Activated CD4-positive, alpha-beta T cell treated with anti-CD3 and anti-CD28 coated beads for 36 hours (primary cell): ENCODE data around the gene CLCN5. TPM values are rescaled to one million over a fixed set of nuclear protein-coding genes. Genes with fewer than 3 reads are reported as not detected.
A peak's percentile ranks its signal among the peaks of the same experiment; 100 is the strongest.

Experiments
- ATAC-seq: fragments of 200-7000 bp; cut with Tn5 transposase; one replicate; pipeline ENCODE4 v1.10.0; 2021; ENCODE audit warnings: mild to moderate bottlenecking, moderate library complexity
- CTCF ChIA-PET: fragments of 350-600 bp; sonication (Branson Sonifier 250); formaldehyde crosslinking; loops from one replicate; lab custom pipeline; 2021; ENCODE audit warnings: antibody characterized with exemption; lab: Charles Lee
- POLR2A ChIA-PET: fragments of 350-600 bp; sonication (Branson Sonifier 250); formaldehyde crosslinking; loops from one replicate; lab custom pipeline; 2021; ENCODE audit warnings: antibody characterized with exemption, inconsistent platforms; lab: Charles Lee
- DNase-seq: peaks from one replicate; pipeline ENCODE4 v3.0.0-alpha.2; 2020
- H3K27ac Mint-ChIP-seq: one replicate; pipeline ENCODE4 v1.8.0; 2021; ENCODE audit warnings: mixed read lengths
- H3K27me3 Mint-ChIP-seq: one replicate; pipeline ENCODE4 v1.8.0; 2021; ENCODE audit warnings: mixed read lengths
- H3K36me3 Mint-ChIP-seq: one replicate; pipeline ENCODE4 v1.8.0; 2021; ENCODE audit warnings: low read depth, mixed read lengths
- H3K4me1 Mint-ChIP-seq: one replicate; pipeline ENCODE4 v1.8.0; 2021; ENCODE audit warnings: mixed read lengths
- H3K4me3 Mint-ChIP-seq: one replicate; pipeline ENCODE4 v1.8.0; 2021; ENCODE audit warnings: mild to moderate bottlenecking, moderate library complexity, mixed read lengths
- H3K9me3 Mint-ChIP-seq: one replicate; pipeline ENCODE4 v1.8.0; 2021; ENCODE audit warnings: low read depth, mixed read lengths
- intact Hi-C, 2 experiments: fragments of 100-400 bp; cut with DNase I in 1 of 2; cut with micrococcal nuclease in 1 of 2; formaldehyde crosslinking; loops; one replicate each; pipeline versions ENCODE4 v1.14.2 to v1.15.1; 2022 to 2024; cut with DNase I, micrococcal nuclease
- total RNA-seq, 2 experiments: library from RNA; stranded (reverse); gene quantifications; one replicate each; pipeline ENCODE4 v1.2.3, GENCODE V29; 2021

CLCN5 gene
- total RNA-seq = 1 to 10 TPM; 2.6 to 3.2 TPM

DNA sequence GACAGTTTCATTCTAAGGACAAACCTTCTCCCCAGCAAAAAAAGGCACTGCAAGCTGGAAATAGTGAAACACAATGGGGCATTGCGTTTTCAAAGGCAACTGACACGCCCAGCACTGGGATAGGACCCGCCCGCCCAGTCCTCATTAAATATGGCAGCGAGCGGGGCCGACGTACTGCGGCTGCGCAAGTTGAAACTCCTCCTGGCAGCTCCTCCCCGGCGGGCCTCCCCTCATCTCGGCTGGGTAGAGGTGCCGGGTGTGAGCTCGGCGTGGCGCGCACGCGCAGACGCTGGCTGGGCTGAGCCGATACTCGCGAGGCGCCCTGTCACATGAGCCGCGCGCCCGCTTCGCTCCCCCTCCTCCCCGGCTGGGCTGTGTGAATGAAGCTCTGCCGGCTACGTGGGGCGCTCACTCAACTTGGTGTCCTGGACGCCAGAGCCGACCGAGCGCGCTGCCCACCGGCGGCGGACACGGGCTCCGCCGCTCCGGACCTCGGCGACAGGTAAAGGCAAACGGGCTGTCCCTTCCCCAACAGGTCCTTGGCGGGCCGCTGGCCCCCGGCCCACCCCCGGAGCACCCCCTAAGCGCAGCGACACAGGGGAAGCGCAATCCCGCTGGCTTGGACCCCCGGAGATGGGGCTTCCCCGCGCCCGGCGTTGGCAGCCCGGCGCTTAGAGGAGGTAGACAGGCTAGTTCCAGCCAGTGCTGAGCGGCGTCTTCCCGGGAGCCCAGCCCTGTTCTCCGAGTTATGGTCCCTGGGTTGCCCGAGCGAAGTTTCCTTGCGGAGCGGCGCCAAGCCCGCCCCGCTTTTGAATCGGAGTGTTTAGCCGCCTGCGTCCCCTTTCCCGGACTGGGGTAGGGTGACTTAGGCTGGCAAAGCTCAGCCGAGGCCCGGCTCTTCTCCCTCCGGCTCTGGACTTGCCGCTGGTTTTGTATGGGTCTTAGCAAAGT is at the start of gene CLCN5:
Gene CLCN5 (plus strand): TSS at position 306 of the 951 bp plus-strand sequence. CDS start 2,703 bp downstream, outside the sequence.
- ChIA-PET POLR2A (no interaction called here), CTCF (interaction anchor here (0.8 to 2.0 kb wide), 4 partner anchors 14 to 161 kb away, joined by 3 to 7 read pairs (median 4); partner anchors contain the start of gene USP27X)
- H3K4me1 Mint-ChIP-seq = peaks cover 14% of the 10 kb centered on the region
- H3K27me3 Mint-ChIP-seq = no peaks in the 10 kb centered on the region
- intact Hi-C loops = loop anchor here (1.0 to 5.0 kb wide), 4 partner anchors 43 to 1575 kb away; partner anchors contain the start of genes CCNB3 (in 2 of the 2), USP27X (in 2 of the 2) and NUDT11 (in 1 of the 2)
- ATAC-seq = peak; percentile 96
- H3K27ac Mint-ChIP-seq = peak within 1 kb of the TSS; percentile 82
- H3K9me3 Mint-ChIP-seq = no peaks in the 10 kb centered on the region
- DNase-seq = peak; percentile 96
- H3K4me3 Mint-ChIP-seq = peak within 1 kb of the TSS; percentile 71
- peaks cover 4% of the 10 kb centered on the region for H3K36me3 Mint-ChIP-seq

DNA sequence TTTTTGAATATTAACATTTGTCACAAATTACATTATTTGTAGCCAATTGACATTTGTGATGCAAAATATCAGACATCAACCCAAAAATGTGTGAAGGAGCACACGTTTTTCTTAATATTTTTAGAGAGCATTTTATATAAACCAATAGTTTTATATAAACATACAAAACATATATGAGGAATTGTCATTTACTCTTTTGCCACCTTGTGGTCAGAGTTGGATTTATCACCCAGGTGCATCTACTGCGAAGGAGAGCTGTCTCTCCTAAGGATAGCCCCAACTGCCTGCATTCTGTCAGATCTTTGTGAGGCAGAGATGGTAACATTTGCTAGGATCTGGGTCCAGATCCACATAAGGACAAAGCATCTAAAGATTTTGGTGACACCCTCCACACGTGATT is 45.6 kb upstream of the CLCN5 start:
- no peaks in the 10 kb centered on the region for H3K27me3 Mint-ChIP-seq
- H3K4me3 Mint-ChIP-seq = no peak overlapping the region
- POLR2A ChIA-PET = no interaction called here
- H3K27ac Mint-ChIP-seq = no peak overlapping the region
- H3K4me1 Mint-ChIP-seq = peaks cover 23% of the 10 kb centered on the region
- H3K36me3 Mint-ChIP-seq = no peaks in the 10 kb centered on the region
- H3K9me3 Mint-ChIP-seq = no peaks in the 10 kb centered on the region
- DNase-seq = peak; percentile 34
- peak; percentile 17 for ATAC-seq
- CTCF ChIA-PET = interaction anchor here (0.7 to 1.4 kb wide), 3 partner anchors 36 to 763 kb away, joined by 3 to 5 read pairs (median 3); no protein-coding TSS in a partner anchor
- intact Hi-C loops = loop anchor here (1.0 to 5.0 kb wide), 3 partner anchors 36 to 599 kb away; no protein-coding TSS in a partner anchor

DNA sequence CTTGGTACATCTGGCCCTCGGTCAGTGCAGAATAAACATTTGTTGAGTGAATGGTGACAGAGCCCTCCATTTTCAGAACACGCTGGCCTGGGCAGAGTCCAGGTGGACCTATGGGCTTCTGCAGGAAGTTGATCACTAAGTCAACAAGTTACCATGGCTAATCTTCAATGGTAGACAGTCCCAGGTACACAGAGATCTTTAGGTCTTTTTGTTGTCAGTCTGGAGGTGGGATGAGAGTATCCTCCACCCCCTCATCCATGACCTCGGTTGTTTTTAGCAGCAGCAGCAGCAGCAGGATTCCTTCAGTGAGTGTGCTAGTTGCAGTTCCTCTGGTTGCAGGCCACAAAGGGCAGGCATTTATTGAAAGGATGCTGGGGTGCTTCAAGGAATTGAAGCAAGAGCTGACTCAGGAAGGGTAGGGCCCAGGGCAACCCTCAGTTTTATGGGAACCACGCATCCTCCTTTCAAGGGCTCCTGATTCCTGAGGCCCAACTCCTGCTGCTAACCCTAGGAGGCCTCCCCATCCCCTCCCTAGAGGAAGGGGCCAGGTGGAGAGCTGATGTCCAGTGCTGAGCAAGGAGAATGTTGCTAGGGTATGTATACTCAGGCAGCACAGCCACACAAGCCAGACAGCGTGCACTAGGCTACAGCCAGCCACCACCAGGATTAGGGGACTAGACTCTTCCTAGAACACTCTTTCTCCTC is 44.8 kb upstream of the CLCN5 start:
- CTCF ChIA-PET = interaction anchor here (0.8 to 1.5 kb wide), 5 partner anchors 16 to 185 kb away, joined by 3 to 5 read pairs (median 4); no protein-coding TSS in a partner anchor
- Mint-ChIP-seq H3K27ac (no peak overlapping the region), H3K4me1 (peaks cover 26% of the 10 kb centered on the region), H3K9me3 (no peaks in the 10 kb centered on the region), H3K36me3 (no peaks in the 10 kb centered on the region), H3K27me3 (no peaks in the 10 kb centered on the region), H3K4me3 (no peak overlapping the region)
- POLR2A ChIA-PET = no interaction called here
- intact Hi-C loops = loop anchor here (2.0 to 5.0 kb wide), 2 partner anchors 37 to 600 kb away; no protein-coding TSS in a partner anchor
- no peak for DNase-seq
- ATAC-seq = no peak

DNA sequence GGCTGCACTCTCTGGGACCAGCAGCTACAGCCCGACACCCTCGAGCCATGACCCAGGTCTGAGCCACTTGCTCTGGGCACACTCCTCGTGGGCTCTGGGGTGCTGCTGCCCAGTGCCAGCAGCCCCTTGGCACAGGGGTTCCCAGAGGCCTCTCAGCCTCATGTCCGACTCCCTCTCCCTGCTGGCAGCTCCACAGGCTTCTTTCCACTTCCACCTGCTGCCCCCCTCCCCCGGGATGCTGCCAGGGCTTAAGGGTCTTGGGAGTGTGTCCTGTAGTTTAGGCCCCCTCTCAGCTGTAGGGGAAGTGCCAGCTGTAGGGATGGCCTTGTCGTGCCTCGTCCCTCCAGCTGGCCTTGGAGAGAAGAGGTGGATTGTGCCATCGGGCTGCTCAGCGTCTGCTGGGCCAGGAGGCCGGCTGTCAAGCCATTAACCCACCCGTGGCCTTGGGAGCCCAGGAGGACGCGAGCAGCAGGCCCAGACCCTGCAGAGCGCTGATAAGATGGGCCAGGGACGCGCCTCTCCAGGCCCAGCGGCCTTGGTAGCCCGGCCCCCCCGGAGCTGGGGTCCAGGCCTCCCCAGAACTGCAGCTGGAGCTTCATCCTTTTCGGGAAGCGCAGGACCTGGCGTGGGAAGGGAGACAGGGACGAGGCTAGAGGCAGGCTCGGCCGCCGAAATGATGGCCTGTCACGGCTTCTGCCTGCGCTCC is 44.1 kb upstream of the CLCN5 start:
- no peaks in the 10 kb centered on the region for H3K27me3 Mint-ChIP-seq
- ChIA-PET CTCF (interaction anchor here (0.5 to 2.3 kb wide), 9 partner anchors 10 to 186 kb away, joined by 3 to 12 read pairs (median 4); no protein-coding TSS in a partner anchor), POLR2A (no interaction called here)
- peaks cover 27% of the 10 kb centered on the region for H3K4me1 Mint-ChIP-seq
- intact Hi-C loops = loop anchor here in 1 of 2 experiments (5.0 kb wide), 1 partner anchor 601 kb away; no protein-coding TSS in a partner anchor
- peak; percentile 6 for DNase-seq
- no peak for ATAC-seq
- H3K27ac Mint-ChIP-seq = peak overlapping the region; percentile 75
- H3K36me3 Mint-ChIP-seq = no peaks in the 10 kb centered on the region
- no peaks in the 10 kb centered on the region for H3K9me3 Mint-ChIP-seq
- peak overlapping the region; percentile 74 for H3K4me3 Mint-ChIP-seq

DNA sequence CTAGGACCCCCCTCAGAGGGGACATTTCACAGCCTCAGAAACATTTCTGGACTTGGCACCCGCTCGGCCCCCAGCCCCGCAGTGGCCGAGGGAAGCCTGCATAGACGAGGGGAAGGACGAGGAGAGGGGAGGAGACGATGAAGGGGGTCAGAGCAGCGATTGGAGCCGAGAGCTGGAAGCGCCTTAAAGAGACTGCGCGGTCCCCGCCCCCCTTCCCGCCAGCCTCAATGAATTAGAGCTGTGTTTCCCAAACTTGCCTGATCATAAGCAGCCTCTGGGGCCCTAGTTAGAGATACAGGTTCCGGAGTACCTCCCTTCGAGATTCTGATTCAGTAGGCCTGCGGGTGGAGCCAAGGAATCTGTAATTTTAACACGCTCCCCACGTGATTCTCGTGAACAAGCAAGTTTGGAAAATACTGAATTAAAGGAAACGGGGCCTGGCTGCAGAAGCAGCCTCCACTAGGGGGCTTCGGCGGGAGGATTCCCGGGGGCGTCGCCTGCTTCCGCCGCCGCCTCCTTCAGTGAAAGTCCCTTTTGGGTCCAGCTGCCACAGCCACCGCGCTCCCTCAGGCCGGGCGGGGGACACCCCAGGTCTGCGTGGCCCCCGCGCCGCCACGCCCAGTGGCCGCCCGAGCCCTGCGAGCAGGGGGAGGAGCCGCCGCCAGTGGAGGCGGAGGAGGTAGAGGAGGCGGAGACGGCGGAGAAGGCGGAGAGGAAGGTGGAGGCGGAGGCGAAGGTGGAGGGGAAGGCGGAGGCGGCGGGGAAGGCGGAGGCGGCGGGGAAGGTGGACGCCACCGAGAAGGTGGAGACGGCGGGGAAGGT is 43.4 kb upstream of the CLCN5 start, which contains the start of gene USP27X:
Gene USP27X (plus strand): TSS at position 651 of the 822 bp plus-strand sequence. CDS start 824 bp downstream, outside the sequence.
- Mint-ChIP-seq H3K36me3 (no peaks in the 10 kb centered on the region), H3K4me3 (peak within 1 kb of the TSS; percentile 74), H3K27me3 (no peaks in the 10 kb centered on the region), H3K4me1 (peaks cover 28% of the 10 kb centered on the region), H3K27ac (peak within 1 kb of the TSS; percentile 76), H3K9me3 (no peaks in the 10 kb centered on the region)
- intact Hi-C loops = loop anchor here (1.0 to 5.0 kb wide), 3 partner anchors 39 to 602 kb away; partner anchors contain the start of gene CLCN5 (in 2 of the 2)
- CTCF ChIA-PET = interaction anchor here (0.6 to 2.3 kb wide), 8 partner anchors 10 to 187 kb away, joined by 3 to 12 read pairs (median 4); partner anchors contain the start of gene CLCN5
- ATAC-seq (peak; percentile 83), DNase-seq (peak; percentile 79)
- POLR2A ChIA-PET = interaction anchor here (0.6 kb wide), 1 partner anchor 45 kb away, joined by 3 read pairs; no protein-coding TSS in a partner anchor

DNA sequence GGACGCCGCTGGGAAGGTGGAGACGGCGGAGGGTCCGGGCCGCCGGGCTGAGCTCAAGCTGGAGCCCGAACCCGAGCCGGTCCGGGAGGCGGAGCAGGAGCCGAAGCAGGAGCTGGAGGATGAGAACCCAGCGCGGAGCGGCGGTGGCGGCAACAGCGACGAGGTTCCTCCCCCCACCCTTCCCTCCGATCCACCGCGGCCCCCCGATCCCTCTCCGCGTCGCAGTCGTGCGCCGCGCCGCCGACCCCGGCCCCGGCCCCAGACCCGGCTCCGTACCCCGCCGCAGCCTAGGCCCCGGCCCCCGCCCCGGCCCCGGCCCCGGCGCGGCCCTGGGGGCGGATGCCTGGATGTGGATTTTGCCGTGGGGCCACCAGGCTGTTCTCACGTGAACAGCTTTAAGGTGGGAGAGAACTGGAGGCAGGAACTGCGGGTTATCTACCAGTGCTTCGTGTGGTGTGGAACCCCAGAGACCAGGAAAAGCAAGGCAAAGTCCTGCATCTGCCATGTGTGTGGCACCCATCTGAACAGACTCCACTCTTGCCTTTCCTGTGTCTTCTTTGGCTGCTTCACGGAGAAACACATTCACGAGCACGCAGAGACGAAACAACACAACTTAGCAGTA is 42.6 kb upstream of the CLCN5 start:
- Mint-ChIP-seq H3K4me3 (peak overlapping the region; percentile 74), H3K27ac (peak overlapping the region; percentile 76), H3K9me3 (no peaks in the 10 kb centered on the region), H3K4me1 (peaks cover 31% of the 10 kb centered on the region), H3K27me3 (no peaks in the 10 kb centered on the region), H3K36me3 (no peaks in the 10 kb centered on the region)
- ChIA-PET CTCF (interaction anchor here (1.2 to 2.3 kb wide), 5 partner anchors 9 to 44 kb away, joined by 3 to 12 read pairs (median 4); partner anchors contain the start of gene CLCN5), POLR2A (no interaction called here)
- ATAC-seq (peak; percentile 4), DNase-seq (peak; percentile 5)
- intact Hi-C loops = loop anchor here (1.0 to 5.0 kb wide), 3 partner anchors 39 to 602 kb away; partner anchors contain the start of gene CLCN5 (in 2 of the 2)

DNA sequence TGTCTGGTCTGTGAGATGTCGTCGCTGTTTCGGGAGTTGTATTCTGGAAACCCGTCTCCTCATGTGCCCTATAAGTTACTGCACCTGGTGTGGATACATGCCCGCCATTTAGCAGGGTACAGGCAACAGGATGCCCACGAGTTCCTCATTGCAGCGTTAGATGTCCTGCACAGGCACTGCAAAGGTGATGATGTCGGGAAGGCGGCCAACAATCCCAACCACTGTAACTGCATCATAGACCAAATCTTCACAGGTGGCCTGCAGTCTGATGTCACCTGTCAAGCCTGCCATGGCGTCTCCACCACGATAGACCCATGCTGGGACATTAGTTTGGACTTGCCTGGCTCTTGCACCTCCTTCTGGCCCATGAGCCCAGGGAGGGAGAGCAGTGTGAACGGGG is 41.7 kb upstream of the CLCN5 start:
- no peaks in the 10 kb centered on the region for H3K9me3 Mint-ChIP-seq
- H3K36me3 Mint-ChIP-seq = no peaks in the 10 kb centered on the region
- ChIA-PET POLR2A (no interaction called here), CTCF (interaction anchor here (0.6 to 2.3 kb wide), 2 partner anchors 35 to 39 kb away, joined by 3 to 12 read pairs; no protein-coding TSS in a partner anchor)
- peak overlapping the region; percentile 32 for H3K4me3 Mint-ChIP-seq
- DNase-seq = no peak
- H3K27me3 Mint-ChIP-seq = no peaks in the 10 kb centered on the region
- intact Hi-C loops = no loop called here
- H3K4me1 Mint-ChIP-seq = peaks cover 31% of the 10 kb centered on the region
- ATAC-seq = no peak
- no peak overlapping the region for H3K27ac Mint-ChIP-seq

DNA sequence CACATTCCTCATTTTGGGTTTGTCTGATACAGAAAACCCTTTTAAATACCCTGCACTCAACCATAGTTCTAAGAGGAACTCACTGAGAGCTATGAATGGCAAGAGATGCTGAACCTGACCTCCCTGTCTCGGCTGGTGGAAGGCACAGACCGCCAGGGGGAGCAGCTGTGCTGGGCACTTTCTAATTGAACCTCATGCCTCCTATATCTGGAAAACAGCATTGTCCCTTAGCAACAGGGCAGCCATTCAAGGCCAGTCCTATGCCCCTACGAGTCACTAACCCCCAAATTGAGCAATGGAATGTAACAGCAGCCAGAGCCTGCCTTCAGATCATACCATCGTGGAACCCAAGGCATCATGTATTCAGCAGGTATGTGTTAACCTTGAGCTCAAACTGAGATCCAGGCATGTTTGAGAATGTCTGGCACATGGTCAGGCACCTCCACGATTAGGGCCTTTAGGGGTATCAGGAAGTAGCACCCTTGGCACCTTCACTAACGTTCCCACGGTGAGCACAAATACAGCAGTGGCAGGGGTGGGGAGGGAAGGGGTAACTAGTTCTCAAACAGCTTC is 38.0 kb upstream of the CLCN5 start:
- Mint-ChIP-seq H3K27me3 (no peaks in the 10 kb centered on the region), H3K9me3 (no peaks in the 10 kb centered on the region), H3K36me3 (no peaks in the 10 kb centered on the region), H3K4me3 (no peak overlapping the region), H3K27ac (no peak overlapping the region), H3K4me1 (peaks cover 20% of the 10 kb centered on the region)
- DNase-seq (peak; percentile 73), ATAC-seq (peak; percentile 61)
- intact Hi-C loops = loop anchor here in 1 of 2 experiments (1.0 kb wide), 1 partner anchor 35 kb away; no protein-coding TSS in a partner anchor
- CTCF ChIA-PET = interaction anchor here (1.0 to 2.3 kb wide), 7 partner anchors 10 to 46 kb away, joined by 3 to 12 read pairs (median 7); partner anchors contain the start of gene CLCN5
- POLR2A ChIA-PET = interaction anchor here (0.6 kb wide), 1 partner anchor 320 kb away, joined by 3 read pairs; the partner anchor contains the start of gene CCNB3

DNA sequence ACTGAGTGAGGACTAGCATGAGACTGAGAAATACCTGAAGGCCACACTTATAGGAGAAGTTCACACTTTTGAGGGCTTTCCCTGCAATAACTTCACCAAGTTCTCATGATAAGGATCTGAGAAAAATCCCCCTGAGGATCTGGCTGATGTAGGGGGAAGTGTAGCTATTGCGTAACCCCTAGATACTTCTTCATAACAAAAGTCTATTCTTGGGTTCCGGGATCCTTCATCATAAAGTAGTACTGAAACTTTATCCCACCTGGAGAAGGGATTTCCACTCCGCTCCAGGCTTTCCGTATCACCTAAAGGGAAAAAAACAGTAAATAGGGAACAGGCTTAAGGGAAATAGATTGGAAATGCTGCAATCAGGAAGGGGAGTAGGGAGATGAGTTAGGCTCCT is 29.9 kb upstream of the CLCN5 start:
- Mint-ChIP-seq H3K27me3 (peaks cover 7% of the 10 kb centered on the region), H3K4me1 (no peaks in the 10 kb centered on the region), H3K9me3 (peaks cover 11% of the 10 kb centered on the region), H3K27ac (no peak overlapping the region), H3K4me3 (no peak overlapping the region), H3K36me3 (peaks cover 3% of the 10 kb centered on the region)
- CTCF ChIA-PET = interaction anchor here (0.6 to 1.0 kb wide), 2 partner anchors 24 to 260 kb away, joined by 3 to 4 read pairs; no protein-coding TSS in a partner anchor
- no peak for ATAC-seq
- POLR2A ChIA-PET = no interaction called here
- no peak for DNase-seq
- intact Hi-C loops = no loop called here
